Measurements from ENCODE around the gene C3orf20. TPM values are rescaled to one million over a fixed set of nuclear protein-coding genes. Genes with fewer than 3 reads are reported as not detected.

The C3orf20 gene
- total RNA-seq, 1 experiment from 2014 or later, result not detected

DNA sequence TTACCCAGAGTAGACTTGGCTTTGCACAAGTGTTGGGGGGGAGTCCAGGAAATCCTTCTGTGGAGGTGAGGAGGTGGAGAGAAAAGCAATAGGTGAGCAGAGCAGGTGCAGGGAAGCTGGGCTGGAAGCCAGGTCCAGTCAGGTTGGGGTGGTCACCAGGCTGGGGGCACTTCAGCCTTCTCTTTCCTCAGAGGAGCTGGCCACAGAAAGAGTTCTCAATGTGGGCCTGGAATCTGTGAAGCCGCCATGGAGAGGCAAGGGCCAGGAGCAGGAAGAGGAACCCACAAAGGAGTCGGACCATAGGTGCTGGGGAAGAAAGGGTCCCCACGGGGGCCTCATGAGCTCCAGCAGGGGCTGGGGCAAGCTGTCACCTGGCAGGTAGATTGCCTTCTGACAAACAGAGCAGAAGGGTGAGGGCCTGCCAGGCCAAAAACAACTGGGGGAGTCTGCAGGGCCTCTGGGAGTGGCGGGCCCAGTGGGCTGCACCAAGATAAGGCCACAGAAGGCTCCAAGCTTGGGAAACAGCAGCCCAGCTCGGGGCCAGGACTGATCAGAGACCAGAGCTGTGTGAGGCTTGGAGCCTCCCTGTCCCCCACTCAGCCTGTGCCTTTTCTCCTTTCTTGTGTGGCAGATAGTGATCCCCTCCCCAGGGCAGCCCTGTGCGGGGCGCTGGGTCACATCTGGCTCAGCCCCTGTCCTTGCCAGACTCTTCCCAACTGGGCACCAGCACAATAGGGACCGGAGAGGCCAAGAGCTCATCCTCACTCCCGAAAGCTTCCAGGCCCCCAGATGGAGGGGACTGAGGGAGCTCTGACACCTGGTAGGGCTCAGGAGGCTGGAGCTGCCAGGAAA is 90.9 kb downstream of the C3orf20 start (continued):
- TF ChIP-seq ZNF263 (CRISPR knock-in tag; IDR thresholded peaks at IDR 0.05; ENCODE audit: low read depth) (no peak), NFYB (CRISPR knock-in tag; conservative IDR thresholded peaks at IDR 0.05; ENCODE audit: low read depth) (no peak), HMGA2 (CRISPR knock-in tag; IDR thresholded peaks at IDR 0.05) (no peak)
- TF ChIP-seq, protein P1, sequence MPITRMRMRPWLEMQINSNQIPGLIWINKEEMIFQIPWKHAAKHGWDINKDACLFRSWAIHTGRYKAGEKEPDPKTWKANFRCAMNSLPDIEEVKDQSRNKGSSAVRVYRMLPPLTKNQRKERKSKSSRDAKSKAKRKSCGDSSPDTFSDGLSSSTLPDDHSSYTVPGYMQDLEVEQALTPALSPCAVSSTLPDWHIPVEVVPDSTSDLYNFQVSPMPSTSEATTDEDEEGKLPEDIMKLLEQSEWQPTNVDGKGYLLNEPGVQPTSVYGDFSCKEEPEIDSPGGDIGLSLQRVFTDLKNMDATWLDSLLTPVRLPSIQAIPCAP (CRISPR knock-in tag; IDR thresholded peaks at IDR 0.05), result no peak

DNA sequence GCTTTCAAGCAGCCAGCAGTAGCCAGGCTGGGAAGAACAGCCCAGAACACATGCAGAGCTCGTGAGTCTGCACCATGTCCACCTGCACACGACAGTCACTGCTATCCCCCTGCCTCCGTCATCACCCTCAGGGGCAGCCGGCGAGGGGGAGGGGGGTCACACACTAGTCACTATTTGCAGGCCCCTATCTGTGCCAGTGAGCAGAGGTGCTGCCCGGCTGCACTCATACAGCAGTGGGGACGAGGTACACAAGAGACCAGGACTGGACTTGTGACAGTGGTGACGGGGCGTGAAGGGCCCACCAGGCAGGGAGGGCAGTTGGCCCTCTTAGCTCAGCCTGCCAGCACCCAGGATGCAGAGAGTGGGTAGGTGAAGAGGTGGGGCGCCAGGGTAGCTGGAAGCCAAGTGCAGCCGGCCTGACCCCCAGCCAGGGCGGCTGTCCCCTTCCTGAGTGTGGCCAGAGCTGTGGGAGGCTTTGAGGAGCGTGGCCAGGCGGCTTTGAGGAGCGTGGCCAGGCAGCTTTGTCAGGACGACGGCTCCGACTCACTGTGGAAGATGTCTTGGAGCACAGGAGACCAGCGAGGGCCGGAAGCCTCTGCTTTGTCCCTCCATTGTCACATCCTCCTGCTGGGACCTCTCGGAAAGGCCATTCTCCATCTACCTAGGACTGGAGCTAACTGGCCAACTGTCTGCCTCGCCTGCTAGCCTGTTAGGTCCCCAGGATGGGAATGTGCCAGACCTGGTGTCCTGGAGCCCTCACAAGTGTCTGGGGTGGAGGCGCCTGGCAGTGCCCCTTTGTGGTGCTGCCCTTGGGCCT is 91.7 kb downstream of the C3orf20 start:
- no peaks in the 10 kb centered on the region; the same call in 1 of the 2 replicates for H3K4me1 Mint-ChIP-seq
- TF ChIP-seq, protein P2, sequence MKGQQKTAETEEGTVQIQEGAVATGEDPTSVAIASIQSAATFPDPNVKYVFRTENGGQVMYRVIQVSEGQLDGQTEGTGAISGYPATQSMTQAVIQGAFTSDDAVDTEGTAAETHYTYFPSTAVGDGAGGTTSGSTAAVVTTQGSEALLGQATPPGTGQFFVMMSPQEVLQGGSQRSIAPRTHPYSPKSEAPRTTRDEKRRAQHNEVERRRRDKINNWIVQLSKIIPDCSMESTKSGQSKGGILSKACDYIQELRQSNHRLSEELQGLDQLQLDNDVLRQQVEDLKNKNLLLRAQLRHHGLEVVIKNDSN (CRISPR knock-in tag; IDR thresholded peaks at IDR 0.05), result no peak
- TF ChIP-seq ESRRA (CRISPR knock-in tag; IDR thresholded peaks at IDR 0.05; ENCODE audit: borderline replicate concordance) (no peak), RELA (CRISPR knock-in tag; IDR thresholded peaks at IDR 0.05; ENCODE audit: borderline replicate concordance) (no peak), ZBTB21 (CRISPR knock-in tag; IDR thresholded peaks at IDR 0.05; ENCODE audit: borderline replicate concordance) (no peak), JAZF1 (CRISPR knock-in tag; IDR thresholded peaks at IDR 0.05) (no peak), TCF7 (CRISPR knock-in tag; IDR thresholded peaks at IDR 0.05; ENCODE audit: low read depth) (no peak), PRRX2 (CRISPR knock-in tag; IDR thresholded peaks at IDR 0.05) (no peak), IRF2 (CRISPR knock-in tag; IDR thresholded peaks at IDR 0.05; ENCODE audit: borderline replicate concordance, low read depth) (no peak)
- TF ChIP-seq, protein P3, sequence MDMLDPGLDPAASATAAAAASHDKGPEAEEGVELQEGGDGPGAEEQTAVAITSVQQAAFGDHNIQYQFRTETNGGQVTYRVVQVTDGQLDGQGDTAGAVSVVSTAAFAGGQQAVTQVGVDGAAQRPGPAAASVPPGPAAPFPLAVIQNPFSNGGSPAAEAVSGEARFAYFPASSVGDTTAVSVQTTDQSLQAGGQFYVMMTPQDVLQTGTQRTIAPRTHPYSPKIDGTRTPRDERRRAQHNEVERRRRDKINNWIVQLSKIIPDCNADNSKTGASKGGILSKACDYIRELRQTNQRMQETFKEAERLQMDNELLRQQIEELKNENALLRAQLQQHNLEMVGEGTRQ (CRISPR knock-in tag; IDR thresholded peaks at IDR 0.05), result no peak
- TF ChIP-seq, protein P4, sequence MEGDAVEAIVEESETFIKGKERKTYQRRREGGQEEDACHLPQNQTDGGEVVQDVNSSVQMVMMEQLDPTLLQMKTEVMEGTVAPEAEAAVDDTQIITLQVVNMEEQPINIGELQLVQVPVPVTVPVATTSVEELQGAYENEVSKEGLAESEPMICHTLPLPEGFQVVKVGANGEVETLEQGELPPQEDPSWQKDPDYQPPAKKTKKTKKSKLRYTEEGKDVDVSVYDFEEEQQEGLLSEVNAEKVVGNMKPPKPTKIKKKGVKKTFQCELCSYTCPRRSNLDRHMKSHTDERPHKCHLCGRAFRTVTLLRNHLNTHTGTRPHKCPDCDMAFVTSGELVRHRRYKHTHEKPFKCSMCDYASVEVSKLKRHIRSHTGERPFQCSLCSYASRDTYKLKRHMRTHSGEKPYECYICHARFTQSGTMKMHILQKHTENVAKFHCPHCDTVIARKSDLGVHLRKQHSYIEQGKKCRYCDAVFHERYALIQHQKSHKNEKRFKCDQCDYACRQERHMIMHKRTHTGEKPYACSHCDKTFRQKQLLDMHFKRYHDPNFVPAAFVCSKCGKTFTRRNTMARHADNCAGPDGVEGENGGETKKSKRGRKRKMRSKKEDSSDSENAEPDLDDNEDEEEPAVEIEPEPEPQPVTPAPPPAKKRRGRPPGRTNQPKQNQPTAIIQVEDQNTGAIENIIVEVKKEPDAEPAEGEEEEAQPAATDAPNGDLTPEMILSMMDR (IDR thresholded peaks at IDR 0.05), result no peak
- TF ChIP-seq, protein P5, sequence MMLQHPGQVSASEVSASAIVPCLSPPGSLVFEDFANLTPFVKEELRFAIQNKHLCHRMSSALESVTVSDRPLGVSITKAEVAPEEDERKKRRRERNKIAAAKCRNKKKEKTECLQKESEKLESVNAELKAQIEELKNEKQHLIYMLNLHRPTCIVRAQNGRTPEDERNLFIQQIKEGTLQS (CRISPR knock-in tag; conservative IDR thresholded peaks at IDR 0.05), result no peak
- TF ChIP-seq, protein P6, sequence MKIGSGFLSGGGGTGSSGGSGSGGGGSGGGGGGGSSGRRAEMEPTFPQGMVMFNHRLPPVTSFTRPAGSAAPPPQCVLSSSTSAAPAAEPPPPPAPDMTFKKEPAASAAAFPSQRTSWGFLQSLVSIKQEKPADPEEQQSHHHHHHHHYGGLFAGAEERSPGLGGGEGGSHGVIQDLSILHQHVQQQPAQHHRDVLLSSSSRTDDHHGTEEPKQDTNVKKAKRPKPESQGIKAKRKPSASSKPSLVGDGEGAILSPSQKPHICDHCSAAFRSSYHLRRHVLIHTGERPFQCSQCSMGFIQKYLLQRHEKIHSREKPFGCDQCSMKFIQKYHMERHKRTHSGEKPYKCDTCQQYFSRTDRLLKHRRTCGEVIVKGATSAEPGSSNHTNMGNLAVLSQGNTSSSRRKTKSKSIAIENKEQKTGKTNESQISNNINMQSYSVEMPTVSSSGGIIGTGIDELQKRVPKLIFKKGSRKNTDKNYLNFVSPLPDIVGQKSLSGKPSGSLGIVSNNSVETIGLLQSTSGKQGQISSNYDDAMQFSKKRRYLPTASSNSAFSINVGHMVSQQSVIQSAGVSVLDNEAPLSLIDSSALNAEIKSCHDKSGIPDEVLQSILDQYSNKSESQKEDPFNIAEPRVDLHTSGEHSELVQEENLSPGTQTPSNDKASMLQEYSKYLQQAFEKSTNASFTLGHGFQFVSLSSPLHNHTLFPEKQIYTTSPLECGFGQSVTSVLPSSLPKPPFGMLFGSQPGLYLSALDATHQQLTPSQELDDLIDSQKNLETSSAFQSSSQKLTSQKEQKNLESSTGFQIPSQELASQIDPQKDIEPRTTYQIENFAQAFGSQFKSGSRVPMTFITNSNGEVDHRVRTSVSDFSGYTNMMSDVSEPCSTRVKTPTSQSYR (CRISPR knock-in tag; IDR thresholded peaks at IDR 0.05), result no peak
- H3K27me3 Mint-ChIP-seq (ENCODE audit: low read depth), result no peaks in the 10 kb centered on the region
- DNase-seq (ENCODE audit: low spot score) (no peak), ATAC-seq (no peak)
- H3K9me3 Mint-ChIP-seq, result no peaks in the 10 kb centered on the region
- ChIA-PET CTCF (interaction anchor here (0.6 to 5.0 kb wide), 3 partner anchors 14 to 155 kb away, joined by 3 to 26 read pairs (median 3); no protein-coding TSS in a partner anchor), POLR2A (no interaction called here)
- no peak overlapping the region for H3K4me3 Mint-ChIP-seq
- no peak overlapping the region for H3K27ac Mint-ChIP-seq
- no peaks in the 10 kb centered on the region for H3K36me3 Mint-ChIP-seq

Measured in WTC11 (cell line).